GM12878 (cell line): Measurements from ENCODE around the gene CASP10. TPM values are rescaled to one million over a fixed set of nuclear protein-coding genes. Genes with fewer than 3 reads are reported as not detected.
"Not testable (repeated sequence)": the region's sequence is repeated elsewhere in the genome, so short reads cannot be mapped to it uniquely, and the experiment has no call there.

Experiments used
- ATAC-seq: fragments of 200-7000 bp; cut with Tn5 transposase; 3 replicates; pipeline ENCODE4 v1.9.1; 2020; ENCODE audit warnings: mild to moderate bottlenecking, moderate library complexity
- BruUV-seq: library from RNA; stranded (reverse); fragments of 400-500 nt; replicated peaks from 2 replicates; lab custom pipeline; 2021; lab: Mats Ljungman, UMichigan
- CTCF ChIA-PET: fragments of 300-600 bp; sonication (Branson Sonifier 250); formaldehyde crosslinking; extraction: SDS; loops from one replicate; lab custom pipeline; 2021; ENCODE audit warnings: inconsistent platforms; lab: Yijun Ruan, JAX
- POLR2A ChIA-PET: fragments of 350-600 bp; formaldehyde crosslinking; extraction: SDS; loops from one replicate; lab custom pipeline; 2021; ENCODE audit warnings: inconsistent platforms; lab: Charles Lee
- RAD21 ChIA-PET: fragments of 300-600 bp; sonication (Branson Sonifier 250); formaldehyde crosslinking; loops from one replicate; lab custom pipeline; 2023; ENCODE audit warnings: antibody characterized with exemption; ENCODE audit not compliant: unreplicated experiment; lab: Charles Lee
- SMC1A ChIA-PET: fragments of 300-600 bp; sonication (Branson Sonifier 250); formaldehyde crosslinking; loops from one replicate; lab custom pipeline; 2023; ENCODE audit not compliant: unreplicated experiment, uncharacterized antibody; lab: Charles Lee
- DNase-seq: peaks from one replicate; pipeline ENCODE4 v3.0.0-alpha.2; 2011; ENCODE audit warnings: low read depth, low spot score
- FAIRE-seq: peaks from 3 replicates; lab custom pipeline; 2011; peaks lifted over from hg19 to GRCh38; lab: Jason Lieb, UNC
- H2AFZ ChIP-seq: 2 replicates; pipeline ENCODE4 v1.6.0; 2011; ENCODE audit warnings: low read depth, low read length, control low read depth; ENCODE audit not compliant: control insufficient read depth
- H3K27ac ChIP-seq: 2 replicates; pipeline ENCODE4 v1.5.1; 2011; ENCODE audit warnings: control low read depth; ENCODE audit not compliant: control insufficient read depth, insufficient read depth
- H3K27me3 ChIP-seq, 2 experiments: replicated peaks in 1 of 2; 2 replicates each; pipeline versions ENCODE4 v1.6.0 to v1.6.1; 2011; ENCODE audit warnings: low read length in 1 of 2; ENCODE audit not compliant: control insufficient read depth in 2 of 2, insufficient read depth in 2 of 2
- H3K36me3 ChIP-seq, 2 experiments: 2 replicates each; pipeline ENCODE4 v1.5.1; 2011; ENCODE audit warnings: low read length in 1 of 2; ENCODE audit not compliant: control insufficient read depth in 2 of 2, insufficient read depth in 2 of 2
- H3K4me1 ChIP-seq: 2 replicates; pipeline ENCODE4 v1.6.1; 2011; ENCODE audit warnings: mild to moderate bottlenecking, low read length, moderate library complexity, mixed read lengths; ENCODE audit not compliant: control insufficient read depth, insufficient read depth
- H3K4me2 ChIP-seq: 2 replicates; pipeline ENCODE4 v1.6.0; 2011; ENCODE audit warnings: control low read depth; ENCODE audit not compliant: control insufficient read depth, insufficient read depth
- H3K4me3 ChIP-seq: fragments of 200-600 bp; sonication (generic); 2 replicates; pipeline ENCODE4 v1.5.1; 2016
- H3K79me2 ChIP-seq: 2 replicates; pipeline ENCODE4 v1.6.0; 2011; ENCODE audit warnings: low read length; ENCODE audit not compliant: control insufficient read depth, insufficient read depth
- H3K9ac ChIP-seq: 2 replicates; pipeline ENCODE4 v1.8.0; 2011; ENCODE audit warnings: low read length, control low read depth, mixed read lengths; ENCODE audit not compliant: control insufficient read depth, insufficient read depth
- H3K9me3 ChIP-seq: replicated peaks from 3 replicates; pipeline ENCODE4 v1.5.1; 2011; ENCODE audit warnings: mild to moderate bottlenecking, low read length; ENCODE audit not compliant: control insufficient read depth, insufficient read depth
- H4K20me1 ChIP-seq: 2 replicates; pipeline ENCODE4 v1.6.0; 2011; ENCODE audit not compliant: control insufficient read depth, insufficient read depth
- BRCA1 ChIP-seq: IDR thresholded peaks from 2 replicates; pipeline ENCODE4 v1.6.1; 2011; ENCODE audit warnings: low read depth, low read length, improper control_type of control experiment
- KDM1A ChIP-seq: fragments of 200-600 bp; sonication (generic); IDR thresholded peaks from 2 replicates; pipeline ENCODE4 v1.6.1; 2016; ENCODE audit warnings: borderline replicate concordance
- POLR2AphosphoS5 ChIP-seq: IDR thresholded peaks from 2 replicates; pipeline ENCODE4 v1.6.1; 2011; ENCODE audit warnings: mild to moderate bottlenecking, low read length, inconsistent platforms
- RAD51 ChIP-seq: fragments of 450-650 bp; IDR thresholded peaks from 2 replicates; pipeline ENCODE4 v1.6.1; 2016; ENCODE audit warnings: moderate library complexity, mild to moderate bottlenecking, inconsistent platforms
- WGBS: methylation state at CpG from one replicate; pipeline ENCODE4 v1.1.6; 2016; ENCODE audit warnings: low lambda C conversion rate; ENCODE audit not compliant: insufficient replicate concordance, insufficient coverage; ENCODE audit errors: missing lambda C conversion rate; 5-methylcytosine and 5-hydroxymethylcytosine counted together
- in situ Hi-C: fragments of 300-500 bp; cut with MboI; formaldehyde crosslinking; loops from 9 replicates; pipeline ENCODE4 v1.14.3; 2018; ENCODE audit warnings: mixed read lengths
- intact Hi-C: fragments of 100-400 bp; cut with micrococcal nuclease; formaldehyde crosslinking; loops from one replicate; pipeline ENCODE4 v1.14.2; 2022; ENCODE audit not compliant: unreplicated experiment
- polyA plus RNA-seq, 11 experiments: library from polyadenylated mRNA; depleted of rRNA in 4 of 11; unstranded in 6 of 11; stranded (reverse) in 5 of 11; fragments of >200 nt; fragmentation: Nextera tagmentation in 4 of 11; fragmentation: Illumina TruSeq in 1 of 11; extraction: Ambion mirVana in 4 of 11; extraction: Trizol in 1 of 11; gene quantifications; 1 replicate in 1 of 11; 2 replicates in 10 of 11; pipeline versions ENCODE4 v1.2.1 to v1.2.3, GENCODE V29; 2011 to 2016; ENCODE audit warnings: inconsistent platforms in 2 of 11, missing spikeins in 2 of 11, low read depth in 1 of 11
- total RNA-seq, 4 experiments: library from RNA; depleted of rRNA in 3 of 4; stranded (reverse); fragments of >200 nt in 3 of 4; fragmentation: Illumina TruSeq in 1 of 4; extraction: Trizol in 1 of 4; gene quantifications; 2 replicates each; pipeline versions ENCODE4 v1.2.1 to v1.2.3, GENCODE V29; 2013 to 2021
- TF ChIP-seq, protein P1 (sequence below): fragments of 450-650 bp; IDR thresholded peaks from 2 replicates; pipeline ENCODE4 v1.6.1; 2017; ENCODE audit warnings: low read depth, mild to moderate bottlenecking, moderate library complexity

Gene CASP10
- total and polyA plus RNA-seq, 10 of the 15 experiments (the other 5 are each of a cell fraction or from before 2014, with no cell fraction given) = 7.2 to 14.1 (median 10.8) TPM

DNA sequence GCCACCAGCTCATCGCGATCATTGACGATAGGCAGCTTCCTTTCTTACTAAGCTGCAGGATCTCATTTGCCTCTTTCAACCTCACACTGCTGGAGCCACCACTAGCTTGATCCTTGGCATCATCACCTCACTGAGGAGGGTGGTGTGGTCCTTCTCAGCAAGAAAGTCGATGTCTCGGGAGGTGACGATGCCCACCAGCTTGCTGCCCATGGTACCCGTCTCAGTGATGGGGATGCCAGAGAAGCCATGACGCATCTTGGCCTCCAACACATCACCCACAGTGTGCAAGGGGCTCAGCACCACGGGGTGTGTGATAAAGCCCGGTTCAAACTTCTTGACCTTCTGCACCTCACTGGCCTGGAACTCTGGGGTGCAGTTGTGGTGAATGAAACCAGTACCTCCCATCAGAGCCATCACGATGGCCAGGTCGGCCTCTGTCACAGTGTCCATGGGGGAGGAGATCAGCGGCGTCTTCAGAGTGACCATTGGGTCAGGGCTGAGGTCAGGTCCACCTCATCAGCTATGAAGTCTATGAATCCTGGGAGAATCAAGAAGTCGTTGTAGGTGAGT, 44.5 kb upstream of the CASP10 start (continued):
- TF ChIP-seq POLR2AphosphoS5 (0 out of 2 replicates have a peak, but pooled peaks have one; percentile 51), KDM1A (no peak), BRCA1 (no peak), RAD51 (no peak)
- TF ChIP-seq, protein P1, sequence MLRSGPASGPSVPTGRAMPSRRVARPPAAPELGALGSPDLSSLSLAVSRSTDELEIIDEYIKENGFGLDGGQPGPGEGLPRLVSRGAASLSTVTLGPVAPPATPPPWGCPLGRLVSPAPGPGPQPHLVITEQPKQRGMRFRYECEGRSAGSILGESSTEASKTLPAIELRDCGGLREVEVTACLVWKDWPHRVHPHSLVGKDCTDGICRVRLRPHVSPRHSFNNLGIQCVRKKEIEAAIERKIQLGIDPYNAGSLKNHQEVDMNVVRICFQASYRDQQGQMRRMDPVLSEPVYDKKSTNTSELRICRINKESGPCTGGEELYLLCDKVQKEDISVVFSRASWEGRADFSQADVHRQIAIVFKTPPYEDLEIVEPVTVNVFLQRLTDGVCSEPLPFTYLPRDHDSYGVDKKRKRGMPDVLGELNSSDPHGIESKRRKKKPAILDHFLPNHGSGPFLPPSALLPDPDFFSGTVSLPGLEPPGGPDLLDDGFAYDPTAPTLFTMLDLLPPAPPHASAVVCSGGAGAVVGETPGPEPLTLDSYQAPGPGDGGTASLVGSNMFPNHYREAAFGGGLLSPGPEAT = no peak

DNA sequence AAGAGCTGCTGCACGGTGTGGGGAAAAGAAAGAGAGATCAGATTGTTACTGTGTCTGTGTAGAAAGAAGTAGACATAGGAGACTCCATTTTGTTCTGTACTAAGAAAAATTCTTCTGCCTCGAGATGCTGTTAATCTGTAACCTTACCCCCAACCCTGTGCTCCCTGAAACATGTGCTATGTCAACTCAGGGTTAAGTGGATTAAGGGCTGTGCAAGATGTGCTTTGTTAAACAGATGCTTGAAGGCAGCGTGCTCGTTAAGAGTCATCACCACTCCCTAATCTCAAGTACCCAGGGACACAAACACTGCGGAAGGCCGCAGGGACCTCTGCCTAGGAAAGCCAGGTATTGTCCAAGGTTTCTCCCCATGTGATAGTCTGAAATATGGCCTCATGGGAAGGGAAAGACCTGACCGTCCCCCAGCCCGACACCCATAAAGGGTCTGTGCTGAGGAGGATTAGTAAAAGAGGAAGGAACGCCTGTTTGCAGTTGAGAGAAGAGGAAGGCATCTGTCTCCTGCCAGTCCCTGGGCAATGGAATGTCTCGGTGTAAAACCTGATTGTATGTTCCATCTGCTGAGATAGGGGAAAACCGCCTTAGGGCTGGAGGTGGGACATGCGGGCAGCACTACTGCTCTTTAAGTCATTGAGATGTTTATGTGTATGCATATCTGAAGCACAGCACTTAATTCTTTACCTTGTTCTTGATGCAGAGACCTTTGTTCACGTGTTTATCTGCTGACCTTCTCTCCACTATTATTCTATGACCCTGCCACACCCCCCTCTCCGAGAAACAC, 43.8 kb upstream of the CASP10 start:
- BruUV-seq, H3K4me2 ChIP-seq, ATAC-seq, in situ Hi-C loops, DNase-seq, RAD21 ChIA-PET, H4K20me1 ChIP-seq, H3K9me3 ChIP-seq, H3K9ac ChIP-seq, POLR2A ChIA-PET, FAIRE-seq, H3K4me1 ChIP-seq, H3K4me3 ChIP-seq, CTCF ChIA-PET, H3K27ac ChIP-seq, SMC1A ChIA-PET, H3K27me3 ChIP-seq, H2AFZ ChIP-seq: not testable (repeated sequence)
- peak; percentile 46; the same call in 1 of the 2 replicates for TF ChIP-seq POLR2AphosphoS5
- WGBS = 83% methylated on average over 14 of the region's 14 CpGs
- Histone ChIP-seq H3K36me3 (peaks cover 24 to 31% of the 10 kb centered on the region in 2 experiments), H3K79me2 (peaks cover 42% of the 10 kb centered on the region)
- intact Hi-C loops = loop anchor here (10.0 kb wide), 1 partner anchor 1184 kb away; the partner anchor contains the start of genes MAIP1 and TYW5
